ENCODE results near the gene ACTN1.
A peak's percentile ranks its signal among the peaks of the same experiment; 100 is the strongest.
"Not testable (repeated sequence)": the region's sequence is repeated elsewhere in the genome, so short reads cannot be mapped to it uniquely, and the experiment has no call there.

Gene ACTN1

DNA sequence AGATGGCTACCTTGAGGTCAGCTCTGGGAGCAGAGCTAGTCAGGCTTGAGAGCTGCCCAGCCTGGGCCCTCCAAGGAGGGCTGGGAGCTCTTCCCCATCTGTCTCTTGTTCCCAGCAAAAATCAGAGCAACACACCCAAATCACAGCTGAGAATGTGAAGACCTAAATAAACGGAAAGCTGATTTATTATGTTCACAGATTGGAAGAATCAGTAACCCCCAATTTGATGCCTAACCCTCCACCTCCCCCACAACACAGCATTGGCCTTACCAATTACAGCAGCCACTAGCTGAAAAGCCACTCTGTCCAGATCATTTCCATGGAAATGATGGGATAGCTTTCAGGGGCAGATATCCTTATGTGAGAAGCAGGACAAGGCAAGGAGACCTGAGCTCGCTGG, 7.1 kb upstream of the ACTN1 start:
- DNase-seq, result no peak

DNA sequence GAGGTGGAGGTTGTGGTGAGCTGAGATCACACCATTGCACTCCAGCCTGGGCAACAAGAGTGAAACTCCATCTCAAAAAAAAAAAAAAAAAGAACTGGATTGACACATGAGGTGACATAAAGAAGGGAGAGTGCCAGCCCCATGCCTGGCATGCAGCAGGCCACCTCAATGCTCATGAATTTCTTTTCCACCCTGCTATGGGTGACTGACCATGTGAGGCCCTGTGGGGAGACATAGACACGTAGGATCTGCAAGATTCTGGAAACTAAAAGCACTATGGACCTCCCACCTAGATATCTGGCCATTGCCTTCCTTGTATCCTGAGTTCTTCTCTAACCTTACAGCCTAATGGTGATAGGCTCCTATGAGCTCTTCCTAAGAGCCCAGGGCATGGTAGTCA, 5.6 kb upstream of the ACTN1 start:
- no peak for DNase-seq

DNA sequence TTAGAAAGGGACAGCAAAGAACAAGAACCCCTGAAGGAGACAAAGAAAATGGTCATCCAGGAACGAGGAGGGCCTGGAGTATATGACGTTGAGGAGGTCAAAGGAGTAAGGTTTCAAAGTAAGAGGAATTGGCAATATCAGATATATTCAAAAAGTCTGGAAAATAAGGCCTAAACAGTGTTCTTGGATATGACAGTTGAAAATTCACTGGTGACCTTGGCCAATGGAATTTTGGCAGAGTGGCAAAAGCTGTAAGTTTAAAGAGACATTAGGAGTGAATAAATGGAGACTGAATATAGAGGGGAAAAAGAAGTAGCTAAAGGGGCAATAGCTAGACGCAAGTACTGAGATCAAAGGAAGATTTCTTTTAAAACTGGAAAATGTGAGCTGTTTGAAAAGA, 4.1 kb upstream of the ACTN1 start:
- DNase-seq, result no peak

DNA sequence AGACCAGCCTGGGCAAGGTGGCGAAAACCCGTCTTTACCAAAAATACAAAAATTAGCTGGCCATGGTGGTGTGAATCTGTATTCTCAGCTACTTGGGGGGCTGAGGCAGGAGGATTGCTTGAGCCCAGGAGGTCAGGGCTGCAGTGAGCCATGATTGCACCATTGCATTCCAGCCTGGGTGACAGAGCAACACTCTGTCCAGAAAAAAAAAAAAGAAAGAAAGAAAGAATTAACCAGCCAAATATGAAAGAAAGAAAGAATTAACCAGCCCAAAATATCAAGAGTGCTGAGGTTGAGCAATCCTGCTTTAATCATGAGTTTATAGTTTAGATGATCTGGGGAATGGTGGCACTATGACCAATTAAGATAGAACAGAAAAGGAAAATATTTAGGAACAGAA, 3.5 kb upstream of the ACTN1 start:
- no peak for DNase-seq

DNA sequence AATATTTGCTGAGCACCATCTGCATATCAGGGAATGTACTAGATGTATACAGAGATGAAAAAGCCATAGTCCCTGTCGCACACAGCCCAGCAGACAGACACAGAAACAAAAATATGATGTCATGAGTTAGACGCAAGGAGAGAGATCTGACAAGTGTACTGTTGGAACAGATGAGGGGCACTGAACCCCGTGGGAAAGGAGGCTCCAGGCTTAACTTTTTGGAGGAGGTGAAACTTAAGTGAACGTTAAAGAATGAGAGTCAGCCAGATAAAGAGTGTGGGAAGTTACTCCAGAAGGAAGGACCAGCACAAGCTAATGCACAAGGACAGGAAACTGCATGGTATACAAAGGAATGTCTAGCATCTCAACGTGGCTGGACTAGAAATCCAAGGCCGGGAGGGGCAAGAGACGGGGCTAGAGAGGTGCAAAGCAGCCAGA, 2.5 kb upstream of the ACTN1 start:
- no peak for DNase-seq

DNA sequence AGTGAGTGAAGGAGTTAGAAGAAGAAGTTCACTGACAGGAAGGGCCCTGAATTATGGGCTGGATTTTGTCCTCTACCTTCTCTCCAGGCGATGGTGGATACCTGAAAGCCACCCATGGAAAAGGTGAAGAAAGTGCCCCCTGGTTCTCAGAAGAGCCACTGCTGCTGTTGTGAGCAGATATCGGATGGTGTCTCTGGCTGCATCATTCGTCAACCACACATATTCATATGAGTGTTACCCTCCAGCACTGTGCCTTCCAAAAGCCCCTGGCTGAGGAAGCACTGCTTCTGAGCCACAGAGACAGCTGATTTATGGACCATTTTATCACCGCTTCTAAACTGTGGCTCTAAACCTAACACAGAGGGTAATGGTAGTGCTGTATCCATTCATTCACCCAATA, 2.0 kb upstream of the ACTN1 start:
- DNase-seq, result no peak

DNA sequence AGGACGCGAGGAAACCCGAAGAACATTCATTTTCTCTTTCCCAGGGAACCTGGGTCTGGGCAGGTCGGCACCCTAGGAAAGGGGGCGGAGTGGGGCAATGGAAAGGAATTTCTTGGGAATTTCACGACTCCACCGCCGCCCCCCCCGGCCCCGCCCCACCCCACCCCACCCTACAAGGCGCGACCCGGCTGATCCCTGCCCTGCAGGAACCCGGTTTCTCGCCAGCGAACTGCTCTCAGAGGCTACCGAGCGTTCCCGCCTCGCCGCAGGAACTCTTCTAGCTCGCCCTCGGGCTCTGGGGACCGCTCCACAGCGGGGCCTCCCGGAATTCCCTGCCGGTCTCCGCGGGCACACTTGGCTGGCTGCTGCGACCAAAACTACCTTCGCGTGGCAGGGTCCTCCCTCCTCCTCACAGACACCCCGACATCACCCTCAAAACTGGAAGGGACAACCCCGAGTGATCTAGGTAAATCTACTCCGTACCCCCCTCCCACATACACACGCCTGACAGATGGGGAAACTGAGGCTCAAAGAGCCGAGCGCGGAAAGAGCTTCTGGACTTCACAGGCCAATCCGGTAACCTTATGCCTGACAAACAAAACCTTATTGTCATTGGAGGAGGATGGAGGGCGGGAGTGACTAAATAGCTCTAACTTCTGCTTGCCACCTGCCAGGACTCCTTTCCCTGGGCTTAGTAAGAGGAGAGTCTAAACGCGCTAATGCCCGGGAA, 785 bp upstream of the ACTN1 start:
- DNase-seq, result no peak

DNA sequence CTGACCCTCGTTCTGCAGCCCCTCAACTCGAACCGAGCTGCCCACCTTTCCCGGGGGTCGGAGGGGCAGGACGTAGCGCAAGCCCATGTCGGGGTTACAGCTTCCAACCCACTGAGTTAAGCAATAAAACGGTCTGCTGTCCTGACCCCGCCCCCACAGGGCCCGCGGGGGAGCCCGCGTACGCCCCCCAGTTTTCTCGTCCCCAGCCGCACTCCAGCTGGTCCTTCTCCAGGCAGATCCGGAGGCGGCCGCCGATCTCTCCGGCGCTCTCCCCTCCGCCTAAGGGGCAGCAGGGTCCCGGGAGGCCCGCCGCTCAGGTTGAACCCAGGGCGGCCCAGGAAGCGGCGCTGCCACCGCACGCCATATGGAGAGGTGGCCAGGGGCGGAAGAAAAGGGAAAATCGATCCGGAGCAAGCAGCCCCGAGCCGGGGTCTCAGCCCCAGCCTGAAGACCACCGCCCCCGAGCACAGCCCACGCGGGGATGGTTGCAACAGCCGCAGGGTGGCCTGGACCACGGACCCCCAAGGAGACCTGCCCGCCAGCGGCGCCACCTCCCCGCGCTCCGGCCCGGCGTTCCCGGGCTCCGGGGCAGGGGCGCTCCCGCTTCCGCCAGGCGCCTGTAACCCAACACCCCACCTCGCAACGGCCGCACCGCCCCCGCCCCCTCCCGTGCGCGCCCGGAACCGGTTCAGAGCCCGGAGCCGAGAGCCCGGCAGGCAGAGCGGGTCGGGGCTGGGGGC, 760 bp downstream of the ACTN1 start:
- peak; percentile 72 to 73 for DNase-seq

DNA sequence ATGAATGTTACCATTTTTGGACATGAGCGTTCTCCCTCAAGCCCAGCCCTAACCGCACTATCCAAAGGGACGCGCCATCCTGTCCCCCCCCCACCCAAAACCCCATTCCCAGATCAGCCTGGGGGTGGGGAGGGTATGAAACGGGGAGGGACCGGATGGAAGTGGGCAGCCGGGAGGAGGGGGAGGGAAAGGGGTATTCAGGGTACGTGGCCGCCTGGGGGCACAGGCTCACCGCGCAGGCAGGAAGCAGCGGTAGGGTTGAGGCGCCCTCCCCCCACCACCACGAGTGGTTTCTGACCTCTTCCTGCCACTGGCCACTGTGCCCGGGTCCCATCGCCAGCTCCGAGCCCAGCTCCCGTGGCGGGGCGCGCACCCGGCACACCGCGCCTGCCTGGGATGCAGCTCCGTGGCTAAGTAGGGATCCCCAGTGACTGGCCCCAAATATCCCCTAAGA, 1.4 kb downstream of the ACTN1 start:
- peak; percentile 69 to 77 for DNase-seq

DNA sequence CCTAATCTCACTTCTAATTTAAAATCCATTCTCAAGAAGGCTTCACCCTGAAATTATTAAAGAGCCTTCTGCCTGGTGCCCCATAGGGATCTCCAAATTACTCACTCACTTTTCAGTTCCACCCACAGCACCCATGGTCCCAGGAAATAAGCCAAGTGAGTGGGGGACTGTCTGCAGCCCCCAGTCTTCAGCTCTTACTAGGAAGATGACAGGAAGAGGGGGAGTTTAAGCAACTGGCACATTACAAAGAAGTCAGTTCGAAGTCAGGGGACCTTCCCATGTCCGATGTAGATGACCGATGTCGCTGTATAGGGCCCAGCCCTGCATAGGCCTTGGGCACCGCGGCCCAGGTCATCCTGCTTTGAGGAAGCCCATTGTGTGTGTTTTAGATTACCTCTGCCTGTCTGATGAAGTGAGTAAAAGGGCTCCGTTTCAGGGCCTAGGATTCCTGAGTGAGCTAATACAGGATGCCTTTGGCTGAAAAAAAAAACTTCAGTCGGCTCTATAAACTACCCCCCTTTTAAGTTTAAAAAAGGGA, 1.9 kb downstream of the ACTN1 start:
- peak; percentile 54 to 60 for DNase-seq

DNA sequence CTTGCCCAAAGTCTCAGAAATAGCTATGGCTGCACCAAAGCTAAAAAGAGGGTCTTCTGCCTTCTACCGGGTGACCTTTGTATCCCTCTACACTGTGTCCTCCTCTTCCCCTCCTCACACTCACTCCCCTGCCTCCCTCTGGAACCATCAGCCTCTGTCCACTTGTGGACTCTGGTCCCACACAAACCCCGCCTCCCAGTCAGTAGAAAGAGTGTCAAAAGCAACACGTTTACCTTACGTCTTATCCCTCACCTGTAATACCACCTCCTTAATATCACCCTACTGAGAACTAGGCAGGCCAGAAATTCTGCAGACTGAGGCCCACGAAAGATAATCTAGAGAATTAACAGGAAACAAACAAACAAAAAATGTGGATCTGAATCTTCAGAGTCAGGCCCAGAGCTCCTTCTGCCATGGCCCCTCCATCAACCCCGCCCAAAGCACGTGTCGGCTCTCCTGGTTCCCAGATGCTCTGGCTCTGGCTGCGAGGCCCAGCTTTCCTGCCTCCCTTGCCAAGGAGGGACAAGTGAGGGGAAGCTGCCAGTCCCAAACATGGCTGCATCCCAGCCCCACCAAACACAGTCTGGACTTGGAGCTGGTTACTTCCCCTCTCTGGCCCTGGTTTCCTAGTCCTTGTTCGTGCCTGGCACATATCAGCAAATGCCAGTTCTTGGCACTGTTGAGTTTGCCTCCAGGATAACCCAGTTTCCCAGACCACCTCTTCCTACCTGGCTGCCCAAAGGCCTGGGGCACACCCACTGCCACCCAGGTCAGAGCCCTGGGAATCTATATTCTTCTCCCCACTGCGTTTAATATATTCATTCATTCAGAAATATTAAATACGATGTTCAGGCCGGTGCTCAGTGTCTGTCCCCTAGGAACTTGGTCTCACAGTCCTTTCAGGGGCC, 2.7 kb downstream of the ACTN1 start:
- no peak for DNase-seq

DNA sequence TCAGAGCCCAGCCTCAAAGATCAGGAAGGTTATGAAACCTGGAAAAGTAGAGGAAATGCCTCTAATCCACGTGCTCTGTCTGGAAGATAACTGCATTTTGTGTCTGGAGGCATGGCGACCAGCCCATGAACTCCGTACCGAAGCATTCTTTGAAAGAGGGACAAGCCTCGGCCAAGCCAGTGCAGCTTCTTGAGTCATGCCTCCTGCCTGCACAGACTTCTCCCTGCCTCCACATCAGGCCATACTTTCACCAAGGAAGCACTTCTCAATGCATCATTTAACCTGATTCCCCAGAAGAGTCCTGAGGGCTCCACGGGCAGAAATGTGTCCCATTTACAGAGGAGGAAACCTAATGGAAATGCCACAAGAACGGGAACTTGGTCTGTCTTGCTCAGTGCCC, 3.4 kb downstream of the ACTN1 start:
- DNase-seq, result no peak

DNA sequence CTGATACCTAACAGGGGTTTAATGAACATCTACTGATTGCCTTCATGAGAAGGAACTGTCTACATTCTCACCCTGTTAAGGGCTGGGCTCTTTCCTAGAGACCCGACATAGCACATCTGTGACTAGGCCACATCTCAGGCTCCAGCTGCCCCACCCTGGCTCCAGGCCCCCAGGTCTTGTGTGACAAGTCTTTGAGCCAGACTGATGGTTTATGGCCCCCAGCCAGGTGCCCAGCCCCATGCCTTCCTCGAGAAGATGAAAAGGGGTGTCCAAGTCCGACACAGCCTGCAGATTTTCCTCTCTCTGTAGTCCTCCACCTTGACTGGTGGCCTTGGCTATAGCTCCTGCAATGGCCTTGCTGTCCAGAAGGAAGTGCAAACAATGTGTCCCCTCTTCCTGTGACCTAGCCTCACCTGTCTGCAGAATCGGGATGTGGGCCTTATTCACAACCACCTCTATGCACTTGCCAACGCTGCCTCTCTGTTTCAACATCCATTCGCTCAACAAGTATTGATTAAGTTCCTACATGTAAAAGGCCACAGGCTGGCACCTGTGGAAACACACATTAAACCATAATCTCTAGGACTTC, 4.2 kb downstream of the ACTN1 start:
- no peak for DNase-seq

DNA sequence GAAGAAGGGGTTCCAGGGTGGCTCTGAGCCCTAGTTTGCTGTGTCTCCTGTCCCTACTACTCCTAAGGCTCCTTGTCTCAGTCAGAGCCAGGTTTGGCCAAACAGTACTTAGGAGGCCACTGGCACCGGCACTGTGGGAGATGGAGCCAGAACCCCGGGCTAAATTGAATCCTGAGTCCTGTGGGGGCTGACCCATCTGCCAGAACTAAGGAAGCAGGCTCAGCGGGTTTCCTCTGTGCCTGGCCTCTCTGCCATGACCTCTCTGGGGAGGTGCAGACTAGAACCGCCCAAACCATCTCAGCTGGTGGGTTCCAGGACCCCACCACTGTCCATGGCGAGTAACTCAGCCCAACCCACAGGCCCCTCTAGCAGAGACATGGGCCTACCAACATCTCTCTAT, 5.5 kb downstream of the ACTN1 start:
- DNase-seq, result no peak

DNA sequence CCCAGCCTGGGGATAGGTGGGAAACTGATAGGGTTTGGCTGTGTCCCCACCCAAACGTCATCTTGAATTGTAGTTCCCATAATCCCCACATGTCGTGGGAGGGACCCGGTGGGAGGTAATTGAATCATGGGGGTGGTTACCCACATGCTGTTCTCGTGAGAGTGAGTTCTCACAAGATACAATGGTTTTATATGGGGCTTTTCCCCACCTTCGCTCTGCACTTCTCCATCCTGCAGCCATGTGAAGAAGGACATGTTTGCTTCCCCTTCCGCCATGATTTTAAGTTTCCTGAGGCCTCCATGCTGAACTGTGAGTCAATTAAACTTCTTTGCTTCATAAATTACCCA, 5.9 kb downstream of the ACTN1 start:
- DNase-seq, result not testable (repeated sequence)

DNA sequence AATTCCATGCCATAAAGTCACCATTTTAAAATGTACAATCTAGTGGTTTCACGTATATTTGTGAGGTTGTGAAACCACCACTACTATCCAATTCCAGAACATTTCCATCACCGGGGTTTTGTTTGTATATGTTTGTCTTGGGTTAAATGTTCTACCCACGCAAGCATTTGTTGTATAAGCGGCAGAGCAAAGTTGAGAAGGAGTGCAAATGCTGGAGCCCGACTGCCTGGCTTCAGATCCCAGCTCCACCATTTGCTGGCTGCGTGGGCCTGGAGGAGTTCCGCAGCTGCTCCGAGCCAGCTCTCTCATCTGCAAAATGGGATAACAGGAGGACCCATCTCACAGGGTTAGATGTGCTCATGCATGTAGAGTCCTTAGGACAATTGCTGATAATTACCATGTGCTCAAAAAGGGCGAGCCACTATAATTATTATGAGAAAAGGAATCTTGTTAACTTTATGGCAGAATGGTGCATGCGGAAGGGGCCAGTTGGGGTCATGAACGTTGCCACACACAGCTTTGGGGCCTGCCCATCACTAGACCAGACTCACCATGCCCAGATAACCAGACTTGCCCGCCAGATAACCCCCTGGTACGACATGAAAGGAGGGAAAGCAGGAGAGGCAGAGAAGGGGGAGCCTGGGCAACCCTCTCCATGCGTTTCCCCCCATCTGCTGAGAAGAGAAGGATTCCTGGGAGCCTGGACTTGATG, 6.4 kb downstream of the ACTN1 start:
- DNase-seq, result no peak

DNA sequence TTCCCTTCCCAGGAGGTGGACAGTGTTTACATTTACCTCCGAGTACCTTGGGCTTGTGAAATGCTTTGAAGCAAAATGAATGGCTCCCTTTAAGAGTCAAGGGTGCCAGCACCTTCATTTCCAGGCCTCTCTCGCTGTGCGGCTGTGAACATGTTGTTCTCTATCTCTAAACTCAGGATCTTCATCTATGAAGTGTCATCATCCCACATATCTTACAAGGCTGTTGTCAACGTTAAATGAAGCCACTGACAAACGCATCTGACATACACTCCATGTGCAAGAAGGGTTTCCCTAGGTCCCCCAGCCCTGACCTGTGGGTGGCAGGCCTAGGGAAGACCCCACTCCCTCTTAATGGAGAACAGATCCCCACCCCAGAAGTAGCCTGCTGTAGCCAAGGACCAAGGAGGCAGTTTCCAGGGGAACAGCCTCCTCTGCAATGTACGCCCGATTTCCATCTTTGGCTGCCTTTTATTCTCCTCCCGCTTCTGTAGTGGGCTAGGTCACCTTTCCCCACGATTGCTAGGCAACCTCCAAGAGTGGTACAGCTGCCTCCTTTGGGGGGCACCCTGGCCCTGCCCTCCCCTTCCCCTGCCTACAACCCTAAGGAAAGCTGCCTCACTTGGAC, 7.6 kb downstream of the ACTN1 start:
- DNase-seq, result no peak

DNA sequence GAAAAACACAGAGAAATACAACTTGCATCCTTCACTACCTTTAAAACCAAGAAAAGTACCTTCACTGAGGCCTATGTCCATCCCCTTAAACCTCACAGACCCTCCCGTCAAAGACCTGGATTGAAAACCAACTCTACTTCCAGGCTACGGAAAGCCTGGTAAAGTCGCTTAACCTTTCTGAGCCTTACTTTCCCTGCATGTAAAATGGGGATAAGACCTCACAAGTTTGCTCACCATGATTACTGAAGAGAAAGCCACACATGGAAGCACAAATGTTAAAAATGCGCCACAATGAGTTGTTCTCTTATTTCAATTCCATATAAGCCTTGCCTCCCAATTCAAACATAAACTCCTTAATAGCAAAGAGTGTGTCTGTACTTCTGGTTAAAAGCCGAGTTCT, 8.4 kb downstream of the ACTN1 start:
- DNase-seq, result no peak

DNA sequence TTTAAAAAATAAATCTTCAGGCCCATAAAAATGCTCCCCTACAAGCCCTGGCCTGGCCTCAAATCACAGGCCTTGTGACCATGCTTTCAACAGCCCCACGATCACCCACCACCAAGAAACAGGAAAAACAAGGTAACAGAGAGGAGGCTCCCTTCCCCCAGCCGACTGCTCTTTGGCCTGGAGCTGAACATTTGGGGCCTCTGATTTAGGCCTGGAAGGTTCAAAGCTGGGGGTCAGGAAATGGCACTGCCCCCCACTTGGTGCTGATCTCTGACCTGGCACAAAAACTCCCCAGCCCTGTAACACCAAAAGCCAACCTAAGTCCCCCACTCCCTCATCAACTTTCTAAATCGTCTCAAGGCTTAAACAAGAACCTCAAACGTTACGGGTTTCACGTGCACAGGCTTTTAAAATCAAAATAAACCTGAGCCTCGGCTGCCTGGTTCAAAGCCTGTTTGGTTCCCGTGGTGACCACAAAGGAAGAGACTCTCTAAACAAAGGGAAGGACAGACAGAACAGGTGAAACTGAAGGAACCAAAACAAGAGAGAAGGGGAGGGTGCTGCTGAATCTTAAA, 9.0 kb downstream of the ACTN1 start:
- no peak for DNase-seq

DNA sequence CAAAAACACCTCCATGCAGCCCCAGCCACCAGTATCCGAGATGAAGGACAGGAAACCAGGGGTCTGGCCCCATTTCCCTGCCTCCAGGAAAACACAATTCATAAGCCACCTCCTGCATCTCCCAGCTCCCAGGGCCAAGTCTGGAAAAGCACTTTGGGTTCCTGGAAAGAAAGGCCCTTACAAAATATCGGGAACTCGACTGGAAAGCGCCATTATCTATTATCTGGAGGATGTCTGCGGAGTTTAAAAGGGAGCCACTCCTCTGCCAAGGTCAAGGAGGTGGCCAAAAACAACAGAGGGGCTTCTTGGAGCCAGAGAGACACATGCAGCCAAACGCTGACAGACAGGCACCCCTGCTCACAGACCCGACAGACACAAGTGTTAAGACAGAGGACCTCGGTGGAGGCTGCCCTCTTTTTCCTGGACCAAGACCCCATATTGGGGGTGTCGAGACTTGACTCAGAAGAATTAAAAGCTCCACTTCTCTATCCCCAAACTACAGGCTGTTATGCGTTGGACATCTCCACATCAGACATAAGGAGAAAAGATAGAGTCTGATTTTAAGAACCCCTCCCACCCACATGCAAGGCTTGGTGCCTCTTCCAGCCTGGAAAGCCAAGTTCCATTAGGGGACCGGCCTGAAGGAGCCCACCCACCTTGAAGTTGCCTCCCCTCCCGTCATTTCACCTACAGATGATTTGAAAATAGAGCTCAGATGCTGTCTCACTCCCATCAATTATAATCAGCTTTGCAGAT, 9.6 kb downstream of the ACTN1 start:
- no peak for DNase-seq

DNA sequence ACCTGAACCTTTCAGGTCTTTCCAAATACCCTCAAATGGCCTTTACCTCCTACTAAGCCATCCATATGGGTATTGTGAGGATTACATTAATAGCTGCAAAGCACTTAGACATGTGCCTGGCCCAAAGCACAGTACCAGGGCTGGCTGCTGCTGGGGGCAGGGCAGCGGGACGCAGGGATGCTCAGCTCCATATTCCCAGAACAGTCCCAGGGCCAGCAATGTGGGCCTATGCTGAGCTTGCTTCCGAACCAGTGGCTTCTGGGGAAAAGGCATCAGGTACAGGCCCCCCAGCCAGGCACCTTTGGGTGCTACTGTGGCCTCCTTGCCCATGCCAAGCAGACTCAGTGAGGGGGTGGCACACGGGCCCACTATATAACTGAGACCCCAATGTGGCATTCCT, 10.4 kb downstream of the ACTN1 start:
- no peak for DNase-seq
